ENCODE data around the gene PDE4D.
"Not testable (repeated sequence)": the region's sequence is repeated elsewhere in the genome, so short reads cannot be mapped to it uniquely, and the experiment has no call there.

Gene PDE4D

GRCh38 chr5:59421986-59422941, 471.3 kb downstream of the PDE4D start:
- FAIRE-seq = no peak
- TF ChIP-seq SPI1 (IDR thresholded peaks at IDR 0.05; ENCODE audit: low read depth, low read length) (no peak), POLR2A (IDR thresholded peaks at IDR 0.05; ENCODE audit: low read depth, low read length) (no peak), PAX5 (IDR thresholded peaks at IDR 0.05; ENCODE audit: insufficient read depth, low read length, severe bottlenecking) (no peak), TAF1 (IDR thresholded peaks at IDR 0.05; ENCODE audit: low read depth, low read length) (no peak), POLR2AphosphoS5 (IDR thresholded peaks at IDR 0.05; ENCODE audit: low read depth, low read length) (no peak), POU2F2 (IDR thresholded peaks at IDR 0.05; ENCODE audit: low read depth, low read length) (no peak)
- DNase-seq (ENCODE audit: insufficient read length, low spot score) = no peak

DNA sequence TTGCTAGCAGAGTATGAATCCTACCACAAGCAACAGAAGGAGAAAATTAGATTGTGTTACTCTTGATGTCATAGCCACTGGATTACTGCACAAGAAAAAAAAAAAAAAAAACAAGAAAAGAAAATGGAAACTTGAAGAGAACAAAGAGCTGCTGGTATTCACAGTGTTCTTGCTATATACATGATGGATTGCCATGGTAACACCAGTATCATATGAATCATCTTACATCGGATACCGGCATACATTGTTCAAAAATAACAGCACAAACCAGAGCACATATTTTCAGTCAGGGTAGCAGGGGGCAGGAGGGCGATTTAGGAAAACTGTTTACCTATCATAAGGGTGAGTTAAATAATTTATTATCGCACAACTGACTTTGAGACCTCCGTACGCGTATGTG, 472.9 kb downstream of the PDE4D start:
- TF ChIP-seq PAX5 (IDR thresholded peaks at IDR 0.05; ENCODE audit: insufficient read depth, low read length, severe bottlenecking) = no peak
- no peak for TF ChIP-seq POU2F2 (IDR thresholded peaks at IDR 0.05; ENCODE audit: low read depth, low read length)
- TF ChIP-seq SPI1 (IDR thresholded peaks at IDR 0.05; ENCODE audit: low read depth, low read length) = no peak
- no peak for TF ChIP-seq TAF1 (IDR thresholded peaks at IDR 0.05; ENCODE audit: low read depth, low read length)
- TF ChIP-seq POLR2A (IDR thresholded peaks at IDR 0.05; ENCODE audit: low read depth, low read length) = no peak
- TF ChIP-seq POLR2AphosphoS5 (IDR thresholded peaks at IDR 0.05; ENCODE audit: low read depth, low read length) = no peak
- no peak for DNase-seq (ENCODE audit: insufficient read length, low spot score)
- FAIRE-seq = no peak

DNA sequence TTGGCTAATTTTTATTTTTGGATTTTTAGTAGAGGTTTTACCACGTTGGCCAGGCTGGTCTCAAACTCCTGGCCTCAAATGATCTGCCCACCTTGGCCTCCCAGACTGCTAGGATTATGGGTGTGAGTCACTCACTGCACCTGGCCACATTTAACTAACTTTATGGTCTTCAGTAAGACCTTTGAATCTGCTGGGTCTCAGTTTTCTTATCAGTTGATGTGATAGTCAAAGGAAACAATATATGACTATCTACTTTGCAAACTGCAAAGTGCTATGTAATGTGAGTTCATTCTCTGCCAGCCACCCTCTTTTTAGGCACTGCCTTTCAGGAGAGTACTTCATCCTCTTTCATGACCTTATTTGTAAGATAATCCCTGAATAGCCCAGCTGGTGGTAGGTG, 474.7 kb downstream of the PDE4D start:
- DNase-seq (ENCODE audit: insufficient read length, low spot score) = no peak
- no peak for FAIRE-seq
- no peak for TF ChIP-seq POLR2AphosphoS5 (IDR thresholded peaks at IDR 0.05; ENCODE audit: low read depth, low read length)
- TF ChIP-seq SPI1 (IDR thresholded peaks at IDR 0.05; ENCODE audit: low read depth, low read length) = no peak
- TF ChIP-seq POLR2A (IDR thresholded peaks at IDR 0.05; ENCODE audit: low read depth, low read length) = no peak
- TF ChIP-seq POU2F2 (IDR thresholded peaks at IDR 0.05; ENCODE audit: low read depth, low read length) = no peak
- no peak for TF ChIP-seq PAX5 (IDR thresholded peaks at IDR 0.05; ENCODE audit: insufficient read depth, low read length, severe bottlenecking)
- no peak for TF ChIP-seq TAF1 (IDR thresholded peaks at IDR 0.05; ENCODE audit: low read depth, low read length)

- no peak for FAIRE-seq
- no peak for TF ChIP-seq TAF1 (IDR thresholded peaks at IDR 0.05; ENCODE audit: low read depth, low read length)
- no peak for TF ChIP-seq POU2F2 (IDR thresholded peaks at IDR 0.05; ENCODE audit: low read depth, low read length)
- TF ChIP-seq POLR2A (IDR thresholded peaks at IDR 0.05; ENCODE audit: low read depth, low read length) = no peak
- no peak for TF ChIP-seq PAX5 (IDR thresholded peaks at IDR 0.05; ENCODE audit: insufficient read depth, low read length, severe bottlenecking)
- TF ChIP-seq SPI1 (IDR thresholded peaks at IDR 0.05; ENCODE audit: low read depth, low read length) = no peak
- TF ChIP-seq POLR2AphosphoS5 (IDR thresholded peaks at IDR 0.05; ENCODE audit: low read depth, low read length) = no peak
- no peak for DNase-seq (ENCODE audit: insufficient read length, low spot score)
Measured at GRCh38 chr5:59416451-59416850, 477.1 kb downstream of the PDE4D start.

GRCh38 chr5:59416026-59416425, 477.5 kb downstream of the PDE4D start:
- no peak for DNase-seq (ENCODE audit: insufficient read length, low spot score)
- TF ChIP-seq POU2F2 (IDR thresholded peaks at IDR 0.05; ENCODE audit: low read depth, low read length) (no peak), SPI1 (IDR thresholded peaks at IDR 0.05; ENCODE audit: low read depth, low read length) (no peak), TAF1 (IDR thresholded peaks at IDR 0.05; ENCODE audit: low read depth, low read length) (no peak), POLR2AphosphoS5 (IDR thresholded peaks at IDR 0.05; ENCODE audit: low read depth, low read length) (no peak), PAX5 (IDR thresholded peaks at IDR 0.05; ENCODE audit: insufficient read depth, low read length, severe bottlenecking) (no peak), POLR2A (IDR thresholded peaks at IDR 0.05; ENCODE audit: low read depth, low read length) (no peak)
- no peak for FAIRE-seq

GRCh38 chr5:59412428-59412827, 481.1 kb downstream of the PDE4D start:
- FAIRE-seq = no peak
- TF ChIP-seq POLR2A (IDR thresholded peaks at IDR 0.05; ENCODE audit: low read depth, low read length) (no peak), SPI1 (IDR thresholded peaks at IDR 0.05; ENCODE audit: low read depth, low read length) (no peak), PAX5 (IDR thresholded peaks at IDR 0.05; ENCODE audit: insufficient read depth, low read length, severe bottlenecking) (no peak), POU2F2 (IDR thresholded peaks at IDR 0.05; ENCODE audit: low read depth, low read length) (no peak), TAF1 (IDR thresholded peaks at IDR 0.05; ENCODE audit: low read depth, low read length) (no peak), POLR2AphosphoS5 (IDR thresholded peaks at IDR 0.05; ENCODE audit: low read depth, low read length) (no peak)

GRCh38 chr5:59408997-59409396, 484.5 kb downstream of the PDE4D start:
- not testable (repeated sequence) for DNase-seq (ENCODE audit: insufficient read length, low spot score); FAIRE-seq

More at GRCh38 chr5:59412428-59412827, 481.1 kb downstream of the PDE4D start:
- no peak for DNase-seq (ENCODE audit: insufficient read length, low spot score)

DNA sequence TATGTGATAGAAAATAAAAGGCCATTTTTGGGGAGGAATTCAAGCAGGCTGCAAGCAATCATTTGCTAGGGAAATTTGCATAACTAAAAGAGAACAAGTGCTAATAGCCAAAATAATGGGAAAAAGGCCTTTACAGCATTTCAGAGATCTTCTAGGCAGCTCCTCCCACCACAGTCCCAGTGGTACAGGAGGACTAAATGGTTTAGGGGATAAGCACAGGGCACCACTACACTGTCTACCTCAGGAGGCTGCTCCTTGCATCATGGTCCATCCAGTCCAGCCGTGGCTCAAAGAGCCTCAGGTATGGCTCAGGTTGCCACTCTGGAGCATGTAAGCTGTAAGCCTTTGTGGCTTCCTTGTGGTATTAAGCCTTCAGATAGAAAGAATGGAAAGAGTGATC, 485.6 kb downstream of the PDE4D start:
- FAIRE-seq (no peak), DNase-seq (ENCODE audit: insufficient read length, low spot score) (no peak)
- TF ChIP-seq PAX5 (IDR thresholded peaks at IDR 0.05; ENCODE audit: insufficient read depth, low read length, severe bottlenecking) (no peak), POU2F2 (IDR thresholded peaks at IDR 0.05; ENCODE audit: low read depth, low read length) (no peak), POLR2AphosphoS5 (IDR thresholded peaks at IDR 0.05; ENCODE audit: low read depth, low read length) (no peak), SPI1 (IDR thresholded peaks at IDR 0.05; ENCODE audit: low read depth, low read length) (no peak), TAF1 (IDR thresholded peaks at IDR 0.05; ENCODE audit: low read depth, low read length) (no peak), POLR2A (IDR thresholded peaks at IDR 0.05; ENCODE audit: low read depth, low read length) (no peak)

DNA sequence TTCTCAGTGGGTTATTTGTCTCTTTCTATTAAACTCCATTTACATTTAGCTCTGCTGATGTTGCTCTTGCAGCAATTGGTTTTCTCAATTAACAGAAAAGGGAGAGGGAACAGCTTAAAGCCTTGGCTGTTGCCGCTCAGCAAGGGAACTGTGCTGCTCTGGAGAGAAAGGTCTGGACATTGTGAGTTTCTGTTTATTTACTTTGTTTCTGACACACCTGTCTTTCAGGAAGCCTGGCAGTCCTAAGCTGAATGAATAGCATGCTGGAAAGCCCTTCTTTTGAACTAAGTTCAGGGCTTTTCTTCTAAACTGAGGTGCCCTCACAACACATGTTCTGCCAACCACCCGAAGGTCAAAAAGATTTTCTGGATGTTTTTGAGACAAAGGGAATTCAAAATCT, 491.9 kb downstream of the PDE4D start:
- DNase-seq (ENCODE audit: insufficient read length, low spot score) (no peak), FAIRE-seq (no peak)
- TF ChIP-seq SPI1 (IDR thresholded peaks at IDR 0.05; ENCODE audit: low read depth, low read length) (no peak), TAF1 (IDR thresholded peaks at IDR 0.05; ENCODE audit: low read depth, low read length) (no peak), POU2F2 (IDR thresholded peaks at IDR 0.05; ENCODE audit: low read depth, low read length) (no peak), POLR2AphosphoS5 (IDR thresholded peaks at IDR 0.05; ENCODE audit: low read depth, low read length) (no peak), PAX5 (IDR thresholded peaks at IDR 0.05; ENCODE audit: insufficient read depth, low read length, severe bottlenecking) (no peak), POLR2A (IDR thresholded peaks at IDR 0.05; ENCODE audit: low read depth, low read length) (no peak)

DNA sequence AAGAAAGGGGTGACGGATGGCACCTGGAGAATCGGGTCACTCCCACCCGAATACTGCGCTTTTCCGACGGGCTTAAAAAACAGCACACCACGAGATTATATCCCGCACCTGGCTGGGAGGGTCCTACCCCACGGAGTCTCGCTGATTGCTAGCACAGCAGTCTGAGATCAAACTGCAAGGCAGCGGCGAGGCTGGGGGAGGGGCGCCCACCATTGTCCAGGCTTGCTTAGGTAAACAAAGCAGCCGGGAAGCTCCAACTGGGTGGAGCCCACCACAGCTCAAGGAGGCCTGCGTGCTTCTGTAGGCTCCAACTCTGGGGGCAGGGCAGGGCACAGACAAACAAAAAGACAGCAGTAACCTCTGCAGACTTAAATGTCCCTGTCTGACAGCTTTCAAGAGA, 498.6 kb downstream of the PDE4D start:
- not testable (repeated sequence) for FAIRE-seq; DNase-seq (ENCODE audit: insufficient read length, low spot score)
